ENCODE data around the gene CBX5.

DNA sequence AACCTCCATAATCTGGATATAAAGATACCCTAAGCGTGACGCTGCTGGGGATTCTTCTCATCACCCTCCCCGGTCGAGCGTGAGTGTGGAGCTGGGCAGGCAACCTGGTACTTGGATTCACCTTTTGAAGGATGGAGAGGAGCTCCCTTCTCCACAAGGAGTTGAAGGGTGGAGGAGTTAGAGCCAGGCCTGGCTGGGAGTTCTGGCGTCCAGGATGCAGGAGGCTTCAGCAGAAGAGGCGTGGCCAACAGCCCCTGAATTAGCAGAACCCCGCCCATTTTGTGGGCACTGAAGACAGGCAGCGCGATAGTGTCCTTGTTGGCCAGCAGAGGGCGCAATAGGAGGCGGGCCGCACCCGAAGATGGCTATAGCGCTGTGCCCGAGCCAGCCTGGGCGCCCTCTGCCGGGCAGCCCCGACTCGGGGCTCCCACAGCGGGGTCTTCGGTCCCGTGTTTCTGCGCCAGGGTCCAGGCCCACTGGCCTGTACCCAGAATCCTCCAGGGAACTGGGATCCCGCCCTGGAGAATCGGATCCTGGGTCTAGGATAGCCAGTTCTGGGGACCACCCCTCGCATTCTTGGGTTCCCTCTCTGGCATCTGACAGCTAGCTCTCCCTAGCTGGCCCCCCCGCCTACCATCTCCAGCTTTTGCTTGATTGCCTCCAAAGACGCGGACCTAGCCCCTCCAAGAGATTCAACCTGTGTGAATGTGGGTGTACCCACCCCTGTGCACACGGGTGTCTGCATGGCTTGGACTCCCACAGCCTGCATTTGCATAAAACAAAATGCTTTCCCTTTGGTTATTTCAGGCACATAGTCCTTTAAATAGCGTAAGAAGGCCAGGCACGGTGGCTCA is 65.1 kb downstream of the CBX5 start:
- TF ChIP-seq POLR2A (IDR thresholded peaks at IDR 0.05), result no peak
- peak; percentile 44 to 87 (median 74) for TF ChIP-seq CTCF (IDR thresholded peaks at IDR 0.05)
- no peak for TF ChIP-seq EP300 (IDR thresholded peaks at IDR 0.05)

Measured in sigmoid colon (tissue), 4 donors.